ENCODE results near the gene TCFL5.

DNA sequence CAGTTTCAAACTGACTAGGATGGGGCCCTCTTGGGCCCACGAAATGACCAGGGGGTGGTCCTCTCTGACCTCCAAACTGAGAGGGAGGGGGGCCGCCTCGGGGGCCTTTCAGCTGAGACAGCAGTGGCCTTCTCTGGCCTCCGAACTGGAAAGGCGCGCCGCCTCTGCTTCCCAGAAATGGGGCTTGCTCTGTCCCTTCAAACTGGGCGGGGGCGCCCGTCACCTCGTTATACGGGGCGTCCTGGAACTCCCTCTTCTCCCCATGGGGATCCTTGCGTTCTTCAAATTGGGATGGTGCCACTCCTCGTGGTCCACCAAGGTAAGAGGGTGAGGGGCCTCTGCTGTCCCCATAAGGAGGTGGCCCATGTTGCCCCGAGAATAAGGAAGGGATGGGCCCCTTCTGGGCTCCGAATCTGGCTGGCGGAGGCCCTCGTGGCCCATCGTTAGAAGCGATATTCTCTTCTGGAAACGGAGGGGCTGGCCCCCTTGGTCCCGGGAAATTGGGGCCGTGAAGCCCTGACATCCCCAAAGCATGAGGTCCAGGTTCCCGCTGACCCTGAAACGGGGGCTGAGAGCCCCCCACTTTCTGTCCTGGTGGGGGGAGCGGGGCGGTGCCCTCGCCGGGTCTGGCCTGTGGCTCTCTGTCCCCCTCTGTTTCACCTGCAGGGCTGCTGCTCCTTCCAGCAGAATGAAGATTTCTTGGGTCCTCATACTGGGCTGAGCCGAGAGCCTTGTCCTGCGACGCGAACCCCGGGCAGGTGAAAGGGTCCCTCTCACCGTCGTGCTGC, 18.7 kb upstream of the TCFL5 start:
- TF ChIP-seq, protein P1, sequence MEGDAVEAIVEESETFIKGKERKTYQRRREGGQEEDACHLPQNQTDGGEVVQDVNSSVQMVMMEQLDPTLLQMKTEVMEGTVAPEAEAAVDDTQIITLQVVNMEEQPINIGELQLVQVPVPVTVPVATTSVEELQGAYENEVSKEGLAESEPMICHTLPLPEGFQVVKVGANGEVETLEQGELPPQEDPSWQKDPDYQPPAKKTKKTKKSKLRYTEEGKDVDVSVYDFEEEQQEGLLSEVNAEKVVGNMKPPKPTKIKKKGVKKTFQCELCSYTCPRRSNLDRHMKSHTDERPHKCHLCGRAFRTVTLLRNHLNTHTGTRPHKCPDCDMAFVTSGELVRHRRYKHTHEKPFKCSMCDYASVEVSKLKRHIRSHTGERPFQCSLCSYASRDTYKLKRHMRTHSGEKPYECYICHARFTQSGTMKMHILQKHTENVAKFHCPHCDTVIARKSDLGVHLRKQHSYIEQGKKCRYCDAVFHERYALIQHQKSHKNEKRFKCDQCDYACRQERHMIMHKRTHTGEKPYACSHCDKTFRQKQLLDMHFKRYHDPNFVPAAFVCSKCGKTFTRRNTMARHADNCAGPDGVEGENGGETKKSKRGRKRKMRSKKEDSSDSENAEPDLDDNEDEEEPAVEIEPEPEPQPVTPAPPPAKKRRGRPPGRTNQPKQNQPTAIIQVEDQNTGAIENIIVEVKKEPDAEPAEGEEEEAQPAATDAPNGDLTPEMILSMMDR (IDR thresholded peaks at IDR 0.05; ENCODE audit: low read depth, low read length), result no peak
- no peak for TF ChIP-seq EZH2phosphoT487 (IDR thresholded peaks at IDR 0.05; ENCODE audit: low read depth)

Data from OCI-LY3 (cell line).